Measurements from ENCODE around the gene CCR3.

- TF ChIP-seq, protein P1, sequence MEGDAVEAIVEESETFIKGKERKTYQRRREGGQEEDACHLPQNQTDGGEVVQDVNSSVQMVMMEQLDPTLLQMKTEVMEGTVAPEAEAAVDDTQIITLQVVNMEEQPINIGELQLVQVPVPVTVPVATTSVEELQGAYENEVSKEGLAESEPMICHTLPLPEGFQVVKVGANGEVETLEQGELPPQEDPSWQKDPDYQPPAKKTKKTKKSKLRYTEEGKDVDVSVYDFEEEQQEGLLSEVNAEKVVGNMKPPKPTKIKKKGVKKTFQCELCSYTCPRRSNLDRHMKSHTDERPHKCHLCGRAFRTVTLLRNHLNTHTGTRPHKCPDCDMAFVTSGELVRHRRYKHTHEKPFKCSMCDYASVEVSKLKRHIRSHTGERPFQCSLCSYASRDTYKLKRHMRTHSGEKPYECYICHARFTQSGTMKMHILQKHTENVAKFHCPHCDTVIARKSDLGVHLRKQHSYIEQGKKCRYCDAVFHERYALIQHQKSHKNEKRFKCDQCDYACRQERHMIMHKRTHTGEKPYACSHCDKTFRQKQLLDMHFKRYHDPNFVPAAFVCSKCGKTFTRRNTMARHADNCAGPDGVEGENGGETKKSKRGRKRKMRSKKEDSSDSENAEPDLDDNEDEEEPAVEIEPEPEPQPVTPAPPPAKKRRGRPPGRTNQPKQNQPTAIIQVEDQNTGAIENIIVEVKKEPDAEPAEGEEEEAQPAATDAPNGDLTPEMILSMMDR (IDR thresholded peaks at IDR 0.05; ENCODE audit: insufficient read depth, low read length, poor library complexity, severe bottlenecking) = no peak
- TF ChIP-seq EZH2phosphoT487 (conservative IDR thresholded peaks at IDR 0.05; ENCODE audit: low read length) = no peak
Measured at GRCh38 chr3:46297658-46298423, 55.6 kb downstream of the CCR3 start.
